ENCODE results near the gene KCNE5. TPM values are rescaled to one million over a fixed set of nuclear protein-coding genes. Genes with fewer than 3 reads are reported as not detected.
"Not testable (repeated sequence)": the region's sequence is repeated elsewhere in the genome, so short reads cannot be mapped to it uniquely, and the experiment has no call there.

Gene KCNE5
- total RNA-seq, 4 donors from 2014 or later: 0.27 to 2.3 (median 1.2) TPM

DNA sequence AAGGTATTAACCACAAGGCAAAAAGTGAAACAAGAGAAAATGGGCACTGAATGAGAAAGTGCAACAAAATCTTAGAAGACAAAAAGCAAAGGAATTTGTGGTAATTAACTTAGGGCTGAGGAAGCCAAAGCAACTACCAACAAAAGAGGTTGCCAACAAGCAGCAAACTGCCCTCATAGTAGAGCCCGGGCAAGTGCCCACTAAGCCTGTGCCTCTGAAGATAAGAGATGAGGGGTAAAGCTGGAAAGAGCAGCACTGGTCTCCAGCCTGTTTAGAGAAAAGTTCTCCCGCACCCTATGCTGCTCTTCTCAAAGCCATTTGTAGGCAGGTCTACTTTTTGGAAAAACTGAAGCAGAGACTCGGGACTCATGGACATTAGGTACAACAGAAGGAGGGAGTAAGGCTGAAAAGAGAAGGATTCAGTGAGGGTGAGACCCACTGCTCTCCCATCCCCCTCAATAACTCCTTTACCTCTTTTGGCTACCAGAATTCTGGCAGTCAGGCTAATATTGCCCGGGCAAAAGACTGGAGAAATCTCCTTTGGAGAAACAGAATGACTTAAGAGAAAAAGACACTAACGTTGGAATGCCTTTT is 29.6 kb upstream of the KCNE5 start:
- H3K4me3 ChIP-seq: no peak overlapping the region
- TF ChIP-seq, protein P1, sequence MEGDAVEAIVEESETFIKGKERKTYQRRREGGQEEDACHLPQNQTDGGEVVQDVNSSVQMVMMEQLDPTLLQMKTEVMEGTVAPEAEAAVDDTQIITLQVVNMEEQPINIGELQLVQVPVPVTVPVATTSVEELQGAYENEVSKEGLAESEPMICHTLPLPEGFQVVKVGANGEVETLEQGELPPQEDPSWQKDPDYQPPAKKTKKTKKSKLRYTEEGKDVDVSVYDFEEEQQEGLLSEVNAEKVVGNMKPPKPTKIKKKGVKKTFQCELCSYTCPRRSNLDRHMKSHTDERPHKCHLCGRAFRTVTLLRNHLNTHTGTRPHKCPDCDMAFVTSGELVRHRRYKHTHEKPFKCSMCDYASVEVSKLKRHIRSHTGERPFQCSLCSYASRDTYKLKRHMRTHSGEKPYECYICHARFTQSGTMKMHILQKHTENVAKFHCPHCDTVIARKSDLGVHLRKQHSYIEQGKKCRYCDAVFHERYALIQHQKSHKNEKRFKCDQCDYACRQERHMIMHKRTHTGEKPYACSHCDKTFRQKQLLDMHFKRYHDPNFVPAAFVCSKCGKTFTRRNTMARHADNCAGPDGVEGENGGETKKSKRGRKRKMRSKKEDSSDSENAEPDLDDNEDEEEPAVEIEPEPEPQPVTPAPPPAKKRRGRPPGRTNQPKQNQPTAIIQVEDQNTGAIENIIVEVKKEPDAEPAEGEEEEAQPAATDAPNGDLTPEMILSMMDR (IDR thresholded peaks at IDR 0.05 in 4 of 5, conservative IDR thresholded peaks at IDR 0.05 in 1 of 5): no peak
- no peak for TF ChIP-seq POLR2A (IDR thresholded peaks at IDR 0.05)
- H3K9me3 ChIP-seq: no peaks in the 10 kb centered on the region
- in situ Hi-C loops (cut with MboI; ENCODE audit: low sequenced_read_pairs in 4 of 4): no loop called here
- ATAC-seq: no peak
- H3K4me1 ChIP-seq: no peaks in the 10 kb centered on the region
- no peak overlapping the region for H3K27ac ChIP-seq
- H3K36me3 ChIP-seq: peaks cover 0 to 11% of the 10 kb centered on the region in 2 donors
- no peaks in the 10 kb centered on the region for H3K27me3 ChIP-seq
- DNase-seq: no peak
- intact Hi-C loops (cut with DNase I; ENCODE audit: low total_unique reads): no loop called here

DNA sequence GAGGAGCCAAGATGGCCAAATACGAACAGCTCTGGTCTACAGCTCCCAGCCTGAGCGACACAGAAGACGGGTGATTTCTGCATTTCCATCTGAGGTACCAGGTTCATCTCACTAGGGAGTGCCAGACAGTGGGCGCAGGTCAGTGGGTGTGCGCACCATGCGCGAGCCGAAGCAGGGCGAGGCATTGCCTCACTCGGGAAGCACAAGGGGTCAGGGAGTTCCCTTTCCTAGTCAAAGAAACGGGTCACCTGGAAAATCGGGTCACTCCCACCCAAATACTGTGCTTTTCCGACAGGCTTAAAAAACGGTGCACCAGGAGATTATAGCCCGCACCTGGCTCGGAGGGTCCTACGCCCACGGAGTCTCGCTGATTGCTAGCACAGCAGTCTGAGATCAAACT is 19.7 kb upstream of the KCNE5 start:
- H3K27me3 ChIP-seq; ATAC-seq; H3K4me1 ChIP-seq; intact Hi-C loops (cut with DNase I; ENCODE audit: low total_unique reads); DNase-seq; H3K36me3 ChIP-seq; H3K9me3 ChIP-seq; H3K27ac ChIP-seq; H3K4me3 ChIP-seq: not testable (repeated sequence)
- in situ Hi-C loops (cut with MboI; ENCODE audit: low sequenced_read_pairs in 4 of 4): loop anchor here in 1 of 4 donors (25.0 kb wide), 1 partner anchor 157 kb away; the partner anchor contains the start of gene GUCY2F

DNA sequence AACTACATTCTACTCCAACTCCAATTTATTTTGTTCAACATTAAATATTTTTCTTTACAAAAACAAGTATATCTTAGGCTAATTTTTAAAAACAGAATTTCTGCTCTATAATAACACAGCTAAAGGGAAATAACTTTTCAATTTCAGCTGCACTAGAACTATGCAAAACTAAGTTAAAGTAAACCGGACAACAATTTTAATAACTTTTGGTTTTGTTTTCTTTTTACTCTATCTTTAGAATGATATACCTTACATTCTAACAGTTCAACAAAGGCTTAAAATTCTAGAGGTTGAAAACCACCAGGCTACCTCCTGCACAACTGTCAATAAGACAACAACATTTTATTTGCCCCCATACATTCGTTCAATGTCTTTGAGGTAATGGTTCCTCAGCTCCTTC is 18.7 kb upstream of the KCNE5 start:
- no peaks in the 10 kb centered on the region for H3K36me3 ChIP-seq
- H3K27me3 ChIP-seq: no peaks in the 10 kb centered on the region
- DNase-seq (no peak), ATAC-seq (no peak)
- TF ChIP-seq, protein P1 (IDR thresholded peaks at IDR 0.05 in 4 of 5, conservative IDR thresholded peaks at IDR 0.05 in 1 of 5): no peak
- no peak for TF ChIP-seq POLR2A (IDR thresholded peaks at IDR 0.05)
- no peaks in the 10 kb centered on the region for H3K9me3 ChIP-seq
- H3K4me3 ChIP-seq: no peak overlapping the region
- in situ Hi-C loops (cut with MboI; ENCODE audit: low sequenced_read_pairs in 4 of 4): loop anchor here in 1 of 4 donors (25.0 kb wide), 1 partner anchor 156 kb away; the partner anchor contains the start of gene GUCY2F
- intact Hi-C loops (cut with DNase I; ENCODE audit: low total_unique reads): no loop called here
- no peak overlapping the region for H3K27ac ChIP-seq
- H3K4me1 ChIP-seq: no peaks in the 10 kb centered on the region

DNA sequence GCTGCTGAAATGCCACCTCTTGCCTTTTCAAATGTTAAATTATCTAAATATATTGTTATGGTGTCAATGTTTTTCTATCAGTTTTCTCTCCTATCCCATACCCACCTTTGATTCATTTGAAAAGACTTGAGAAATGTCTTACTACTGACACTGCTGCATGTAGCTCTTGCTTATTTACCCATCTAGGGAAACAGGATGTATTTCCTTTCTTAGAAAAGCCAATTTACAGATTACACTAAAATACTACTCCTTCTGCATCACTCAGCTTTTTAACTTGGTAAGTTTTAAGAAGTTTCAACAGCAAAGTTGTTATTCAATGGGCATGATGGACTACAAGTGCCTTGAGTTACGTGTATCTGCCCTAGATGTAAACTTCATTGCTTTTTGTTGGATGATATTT is 13.2 kb upstream of the KCNE5 start:
- in situ Hi-C loops (cut with MboI; ENCODE audit: low sequenced_read_pairs in 4 of 4): loop anchor here in 2 of 4 donors (10.0 to 25.0 kb wide), 2 partner anchors 151 to 153 kb away; partner anchors contain the start of gene GUCY2F (in 2 of the 2)

DNA sequence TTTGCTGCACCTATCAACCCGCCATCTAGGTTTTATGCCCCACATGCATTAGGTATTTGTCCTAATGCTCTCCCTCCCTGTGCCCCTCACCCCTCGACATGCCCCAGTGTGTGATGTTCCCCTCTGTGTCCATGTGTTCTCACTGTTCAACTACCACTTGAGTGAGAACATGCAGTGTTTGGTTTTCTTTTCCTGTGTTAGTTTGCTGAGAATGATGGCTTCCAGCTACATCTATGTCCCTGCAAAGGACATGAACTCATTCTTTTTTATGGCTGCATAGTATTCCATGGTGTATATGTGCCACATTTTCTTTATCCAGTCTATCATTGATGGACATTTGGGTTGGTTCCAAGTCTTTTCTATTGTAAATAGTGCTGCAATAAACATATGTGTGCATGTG is 12.5 kb upstream of the KCNE5 start:
- intact Hi-C loops (cut with DNase I; ENCODE audit: low total_unique reads); H3K27ac ChIP-seq; H3K4me1 ChIP-seq; H3K4me3 ChIP-seq; DNase-seq; H3K36me3 ChIP-seq; H3K27me3 ChIP-seq; ATAC-seq; H3K9me3 ChIP-seq: not testable (repeated sequence)
- in situ Hi-C loops (cut with MboI; ENCODE audit: low sequenced_read_pairs in 4 of 4): loop anchor here in 2 of 4 donors (10.0 to 25.0 kb wide), 2 partner anchors 150 to 153 kb away; partner anchors contain the start of gene GUCY2F (in 2 of the 2)

More for the DNA sequence above, 13.2 kb upstream of the KCNE5 start:
- DNase-seq (no peak), ATAC-seq (no peak)
- peaks cover 0 to 3% (median 0%) of the 10 kb centered on the region in 3 donors for H3K27me3 ChIP-seq
- H3K4me3 ChIP-seq: no peak overlapping the region
- TF ChIP-seq, protein P1 (IDR thresholded peaks at IDR 0.05 in 4 of 5, conservative IDR thresholded peaks at IDR 0.05 in 1 of 5): no peak
- TF ChIP-seq POLR2A (IDR thresholded peaks at IDR 0.05): no peak
- intact Hi-C loops (cut with DNase I; ENCODE audit: low total_unique reads): no loop called here
- no peaks in the 10 kb centered on the region for H3K4me1 ChIP-seq
- no peaks in the 10 kb centered on the region for H3K36me3 ChIP-seq
- no peak overlapping the region for H3K27ac ChIP-seq
- H3K9me3 ChIP-seq: no peaks in the 10 kb centered on the region

Measured in gastrocnemius medialis (tissue), 4 donors.